Activated gamma-delta T cell treated with anti-CD3 and anti-CD28 coated beads, Interleukin-2, amount 50 U/mL, for 16 hours (primary cell): ENCODE data around the gene RNU1-2.
"Not testable (repeated sequence)": the region's sequence is repeated elsewhere in the genome, so short reads cannot be mapped to it uniquely, and the experiment has no call there.

Source experiments
- DNase-seq: peaks from one replicate; pipeline ENCODE4 v3.0.0-alpha.2; 2020; ENCODE audit warnings: low read depth

RNU1-2 gene

DNA sequence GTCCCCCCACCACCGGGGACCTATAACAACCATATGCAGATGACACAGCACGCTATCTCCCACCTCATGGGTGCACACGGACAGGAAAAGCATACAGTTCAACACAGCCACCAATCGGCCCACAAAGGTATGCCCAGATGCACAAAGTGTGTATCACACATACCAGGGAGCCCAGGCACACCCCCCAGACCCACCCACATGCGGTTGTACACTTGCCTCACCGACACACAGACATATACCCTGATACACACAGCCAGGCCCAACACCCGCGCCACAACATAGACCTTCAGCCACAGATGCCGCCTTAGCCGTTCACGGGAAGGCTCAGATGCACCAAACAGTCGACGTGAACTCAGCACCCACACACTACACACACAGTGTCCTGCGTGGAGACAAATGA lies 31.5 kb downstream of the RNU1-2 start:
- DNase-seq: no peak

DNA sequence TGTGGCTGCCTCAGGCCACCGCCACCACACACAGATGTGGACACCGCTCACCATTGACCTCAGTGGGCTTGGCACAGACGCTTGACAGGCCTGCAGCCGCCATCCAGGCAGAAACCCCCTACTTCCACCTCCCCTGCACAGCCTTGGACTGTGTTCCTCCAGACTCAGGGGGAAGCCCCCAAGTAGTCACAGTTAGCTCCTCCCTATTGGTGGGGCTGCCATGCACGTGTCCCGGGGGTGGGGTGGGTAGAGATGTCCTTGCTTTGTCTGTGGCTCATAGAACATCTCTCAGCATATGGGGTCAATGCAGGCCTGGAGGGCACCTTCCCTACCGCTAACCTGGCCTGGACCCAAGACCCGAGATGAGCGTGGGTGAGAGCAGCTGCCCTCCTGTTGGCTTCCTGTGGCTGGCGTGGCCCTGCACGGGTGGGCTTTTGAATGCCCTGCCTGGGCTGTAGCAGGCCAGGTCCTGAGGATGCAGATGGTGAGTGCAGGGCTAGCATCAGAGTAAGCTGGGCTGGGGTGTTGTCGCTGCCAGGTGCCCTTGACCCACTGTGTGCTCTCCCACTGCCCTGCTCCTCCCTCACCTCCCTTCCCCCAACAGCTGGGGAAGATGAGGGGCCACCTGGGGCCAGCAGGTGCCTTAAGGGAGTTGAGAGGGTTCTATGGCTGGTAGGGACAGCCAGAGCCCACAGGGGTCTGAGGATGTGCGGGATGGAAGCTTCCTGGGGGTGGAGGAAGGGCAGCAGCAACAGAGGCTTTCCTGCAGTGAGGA lies 32.1 kb downstream of the RNU1-2 start:
- no peak for DNase-seq

DNA sequence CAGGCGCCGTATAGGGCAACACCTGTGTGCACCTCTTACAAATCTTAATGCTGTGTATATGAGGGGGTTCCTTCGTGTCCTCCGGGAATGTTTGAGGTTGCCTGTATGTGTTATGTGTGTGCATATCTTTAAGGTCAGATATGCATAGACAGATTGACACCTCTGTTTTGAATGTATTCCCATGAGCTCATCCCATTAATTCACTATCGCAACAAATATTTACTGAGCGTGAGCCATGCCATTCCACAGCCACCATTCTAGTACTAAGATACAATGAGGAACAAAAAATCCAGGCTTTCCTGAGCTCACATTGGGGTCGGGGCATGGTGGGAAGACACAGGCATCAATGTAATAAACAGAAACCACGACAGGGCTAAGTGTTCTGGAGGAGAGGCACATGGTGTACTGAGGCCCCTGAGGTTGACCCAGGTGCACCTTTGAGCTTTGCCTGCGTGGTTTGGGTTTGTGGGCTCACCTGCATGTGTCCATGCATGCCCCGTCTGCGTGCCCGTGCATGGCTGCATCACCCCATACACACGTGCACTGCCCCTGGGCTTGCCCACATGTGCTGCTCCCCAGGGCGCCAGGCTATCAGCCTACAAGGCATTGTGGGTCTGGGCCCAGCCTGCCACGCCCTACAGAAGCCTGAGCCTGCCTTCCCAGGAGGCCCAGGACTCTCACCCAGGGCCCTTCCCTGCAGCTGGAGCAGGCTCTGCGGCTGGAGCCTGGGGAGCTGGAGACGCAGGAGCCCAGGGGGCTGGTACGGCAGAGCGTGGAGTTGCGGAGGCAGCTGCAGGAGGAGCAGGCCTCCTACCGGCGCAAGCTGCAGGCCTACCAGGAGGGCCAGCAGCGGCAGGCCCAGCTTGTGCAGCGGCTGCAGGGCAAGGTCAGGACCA lies 33.6 kb downstream of the RNU1-2 start:
- not testable (repeated sequence) for DNase-seq

DNA sequence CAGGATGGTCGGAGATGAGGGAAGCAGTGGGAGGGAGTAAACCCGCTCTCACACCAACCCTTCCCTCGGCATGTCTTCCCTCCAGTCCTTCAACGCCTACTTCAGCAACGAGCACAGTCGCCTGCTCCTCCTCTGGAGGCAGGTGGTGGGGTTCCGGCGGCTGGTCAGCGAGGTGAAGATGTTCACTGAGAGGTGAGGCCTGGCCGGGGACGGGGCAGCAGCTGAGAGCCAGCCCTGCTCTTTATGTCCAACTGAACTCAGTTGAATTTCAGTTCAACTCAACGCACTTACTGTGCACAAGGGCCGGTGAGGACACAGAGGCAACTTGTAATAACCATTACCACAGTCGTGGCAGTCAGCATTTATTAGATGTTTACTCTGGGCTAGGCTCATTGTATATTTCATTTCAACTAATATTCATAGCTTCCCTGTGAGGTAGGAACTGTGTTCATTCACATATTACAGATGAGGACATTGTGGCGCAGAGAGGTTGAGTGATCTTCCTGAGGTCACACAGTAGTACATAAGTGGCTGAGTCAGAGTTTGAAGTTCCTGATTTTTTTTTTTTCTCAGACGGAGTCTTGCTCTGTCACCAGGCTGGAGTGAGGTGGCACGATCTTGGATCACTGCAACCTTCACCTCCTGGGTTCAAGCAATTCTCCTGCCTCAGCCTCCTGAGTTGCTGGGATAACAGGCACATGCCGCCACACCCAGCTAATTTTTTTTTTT lies 35.6 kb downstream of the RNU1-2 start:
- not testable (repeated sequence) for DNase-seq

DNA sequence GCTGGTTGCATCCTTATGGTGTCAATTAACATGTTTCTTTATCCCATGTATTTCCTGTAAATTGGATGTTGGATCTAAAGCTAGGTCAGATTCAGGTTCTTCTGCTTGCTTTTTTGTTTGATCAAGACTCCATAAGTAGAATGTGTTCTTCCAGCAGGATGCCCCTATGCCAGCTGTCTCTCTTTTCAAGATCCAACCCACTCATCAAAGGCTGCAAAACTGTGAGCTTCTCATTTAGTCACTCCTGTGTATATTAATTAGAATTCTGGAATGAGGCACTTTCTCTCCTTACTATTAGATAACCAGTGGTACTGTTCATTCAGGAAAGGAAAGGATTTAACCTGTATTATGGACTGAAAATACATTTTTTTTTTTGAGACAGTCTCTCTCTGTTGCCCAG lies 38.2 kb downstream of the RNU1-2 start:
- DNase-seq: not testable (repeated sequence)

DNA sequence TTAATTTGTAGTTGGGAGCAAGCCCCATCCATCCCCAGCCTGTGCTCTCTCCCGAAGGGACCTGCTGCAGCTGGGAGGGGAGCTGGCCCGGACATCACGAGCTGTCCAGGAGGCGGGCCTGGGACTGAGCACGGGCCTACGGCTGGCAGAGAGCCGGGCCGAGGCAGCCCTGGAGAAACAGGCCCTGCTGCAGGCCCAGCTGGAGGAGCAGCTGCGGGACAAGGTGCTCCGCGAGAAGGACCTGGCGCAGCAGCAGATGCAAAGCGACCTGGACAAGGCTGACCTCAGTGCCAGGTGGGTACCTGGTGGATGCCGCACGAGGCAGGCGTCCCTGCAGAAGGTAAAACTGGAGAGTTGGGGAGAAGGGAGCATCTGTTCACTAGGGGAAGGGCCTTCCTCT lies 40.8 kb downstream of the RNU1-2 start:
- not testable (repeated sequence) for DNase-seq

DNA sequence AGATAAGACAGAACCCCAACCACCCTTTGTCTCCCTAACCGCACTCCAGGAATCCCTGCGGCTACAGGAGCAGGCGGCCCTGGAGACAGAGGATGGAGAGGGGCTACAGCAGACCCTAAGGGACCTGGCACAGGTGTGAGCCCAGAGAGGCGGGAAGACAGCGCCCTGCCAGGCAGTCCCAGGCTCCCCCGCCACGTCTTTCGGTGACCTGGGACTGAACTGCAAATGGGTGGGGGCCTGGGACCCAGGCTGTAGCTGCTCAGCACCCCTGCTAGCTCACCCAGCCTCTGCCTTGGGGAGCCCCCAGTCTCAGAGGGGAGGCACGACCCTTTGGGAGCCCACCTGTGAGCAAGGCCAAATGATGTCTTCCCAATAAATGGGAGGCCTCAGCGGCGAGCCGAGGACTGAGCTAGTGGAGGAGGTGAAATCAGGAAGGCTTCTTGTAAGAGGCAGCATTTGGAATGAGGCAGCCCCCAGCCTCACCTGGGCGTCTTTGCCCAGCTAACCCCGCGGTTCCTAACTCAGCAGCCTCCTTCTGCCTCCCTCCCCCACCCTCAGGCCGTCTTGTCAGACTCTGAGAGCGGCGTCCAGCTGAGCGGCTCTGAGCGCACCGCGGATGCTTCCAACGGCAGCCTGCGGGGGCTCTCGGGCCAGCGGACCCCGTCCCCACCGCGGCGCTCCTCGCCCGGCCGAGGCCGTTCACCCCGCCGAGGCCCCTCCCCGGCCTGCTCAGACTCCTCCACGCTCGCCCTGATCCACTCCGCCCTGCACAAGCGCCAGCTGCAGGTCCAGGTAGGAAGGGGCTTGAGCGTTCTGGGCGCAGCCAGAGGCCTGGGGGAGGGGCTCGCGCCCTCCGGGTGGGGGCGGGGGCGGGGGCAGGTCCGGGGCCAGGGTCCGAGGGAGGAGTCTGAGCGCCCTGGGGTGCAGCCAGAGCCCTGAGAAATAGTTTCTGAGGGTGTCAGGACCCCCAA lies 42.9 kb downstream of the RNU1-2 start:
- DNase-seq: no peak

DNA sequence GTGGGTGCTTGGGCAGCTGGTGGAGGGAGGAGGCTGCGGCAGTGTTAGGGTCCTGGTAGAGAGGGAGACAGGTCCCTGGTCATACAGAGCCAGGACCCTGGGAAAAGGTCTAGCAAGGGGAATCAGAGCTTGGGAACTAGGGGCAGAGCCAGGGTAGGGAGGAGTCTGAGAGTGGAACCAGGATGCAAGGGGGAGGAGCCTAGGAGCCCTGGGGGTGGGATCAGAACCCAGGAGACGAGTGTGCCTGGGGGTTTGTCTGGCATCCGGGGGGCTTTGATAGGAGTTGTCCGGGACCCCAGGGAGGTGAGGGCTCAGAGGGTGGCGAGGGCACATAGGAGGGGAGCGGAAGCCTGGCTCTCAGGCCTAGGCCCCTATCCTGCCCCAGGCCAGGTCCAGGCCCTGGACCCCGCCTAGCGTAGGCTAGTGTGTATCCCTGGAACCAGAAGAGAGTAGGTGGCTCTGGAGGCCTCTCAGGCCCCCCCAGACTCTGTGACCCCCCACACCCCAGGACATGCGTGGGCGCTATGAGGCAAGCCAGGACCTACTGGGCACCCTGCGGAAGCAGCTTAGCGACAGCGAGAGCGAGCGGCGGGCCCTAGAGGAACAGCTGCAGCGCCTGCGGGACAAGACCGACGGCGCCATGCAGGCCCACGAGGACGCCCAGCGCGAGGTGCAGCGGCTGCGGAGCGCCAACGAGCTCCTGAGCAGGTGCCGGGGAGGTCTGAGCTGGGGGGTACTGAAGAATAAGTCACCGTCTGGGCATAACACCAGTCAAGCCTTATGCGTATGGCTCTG lies 43.8 kb downstream of the RNU1-2 start:
- not testable (repeated sequence) for DNase-seq

DNA sequence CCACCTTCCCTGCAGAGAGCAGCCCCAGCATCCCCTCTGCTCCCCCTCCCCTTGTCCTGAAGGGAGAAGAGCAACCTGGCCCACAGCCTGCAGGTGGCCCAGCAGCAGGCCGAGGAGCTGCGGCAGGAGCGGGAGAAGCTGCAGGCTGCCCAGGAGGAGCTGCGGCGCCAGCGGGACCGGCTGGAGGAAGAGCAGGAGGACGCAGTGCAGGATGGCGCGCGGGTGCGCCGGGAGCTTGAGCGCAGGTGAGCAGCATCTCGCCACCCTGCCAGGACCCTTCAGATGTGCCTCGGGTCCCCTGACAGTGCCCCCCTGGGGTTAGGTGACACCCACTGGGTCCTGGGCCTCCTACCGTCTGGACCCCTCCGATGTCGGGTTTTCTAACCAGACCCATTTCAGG lies 48.3 kb downstream of the RNU1-2 start:
- no peak for DNase-seq

GRCh38 chr1:16945512-16945911 lies 49.7 kb downstream of the RNU1-2 start:
- DNase-seq: not testable (repeated sequence)
